Ascending aorta (tissue), 2 donors: ENCODE data around the gene COG4. TPM values are rescaled to one million over a fixed set of nuclear protein-coding genes. Genes with fewer than 3 reads are reported as not detected.
A peak's percentile ranks its signal among the peaks of the same experiment; 100 is the strongest.
"Not testable (repeated sequence)": the region's sequence is repeated elsewhere in the genome, so short reads cannot be mapped to it uniquely, and the experiment has no call there.

Source experiments
- DNase-seq, 2 donors: peaks; one replicate each; pipeline ENCODE4 v3.0.0-alpha.2; 2019; ENCODE audit warnings: low spot score in 2 of 2
- H3K27ac ChIP-seq, 2 donors: fragments of 200-600 bp; sonication (generic); one replicate each; pipeline ENCODE4 v1.5.1; 2016 to 2017; ENCODE audit warnings: mild to moderate bottlenecking in 1 of 2
- H3K27me3 ChIP-seq: fragments of 200-600 bp; sonication (generic); one replicate; pipeline ENCODE4 v1.5.1; 2017
- H3K36me3 ChIP-seq, 2 donors: fragments of 200-600 bp; sonication (generic); one replicate each; pipeline ENCODE4 v1.5.1; 2016
- H3K4me1 ChIP-seq, 2 donors: fragments of 200-600 bp; sonication (generic); one replicate each; pipeline ENCODE4 v1.5.1; 2016 to 2017; ENCODE audit warnings: mild to moderate bottlenecking in 1 of 2
- H3K4me3 ChIP-seq, 2 donors: fragments of 200-600 bp; sonication (generic); one replicate each; pipeline ENCODE4 v1.5.1; 2016 to 2017; ENCODE audit warnings: mild to moderate bottlenecking in 1 of 2
- H3K9me3 ChIP-seq, 2 donors: fragments of 200-600 bp; sonication (generic); one replicate each; pipeline ENCODE4 v1.5.1; 2016
- CTCF ChIP-seq, 3 experiments: fragments of 200-600 bp in 2 of 3; fragments of 450-650 bp in 1 of 3; sonication (generic) in 2 of 3; IDR thresholded peaks; one replicate each; pipeline ENCODE4 v1.5.1; 2016 to 2019; ENCODE audit warnings: antibody characterized with exemption in 3 of 3, mild to moderate bottlenecking in 1 of 3, moderate library complexity in 1 of 3
- intact Hi-C: fragments of 100-400 bp; cut with DNase I; formaldehyde crosslinking; loops from one replicate; pipeline ENCODE4 v1.15.1; 2023
- total RNA-seq: library from RNA; depleted of rRNA; stranded (reverse); fragments of >200 nt; gene quantifications from one replicate; pipeline ENCODE4 v1.1.0, GENCODE V29; 2016

Gene COG4
- total RNA-seq, 1 donor from 2014 or later = 59.1 TPM

DNA sequence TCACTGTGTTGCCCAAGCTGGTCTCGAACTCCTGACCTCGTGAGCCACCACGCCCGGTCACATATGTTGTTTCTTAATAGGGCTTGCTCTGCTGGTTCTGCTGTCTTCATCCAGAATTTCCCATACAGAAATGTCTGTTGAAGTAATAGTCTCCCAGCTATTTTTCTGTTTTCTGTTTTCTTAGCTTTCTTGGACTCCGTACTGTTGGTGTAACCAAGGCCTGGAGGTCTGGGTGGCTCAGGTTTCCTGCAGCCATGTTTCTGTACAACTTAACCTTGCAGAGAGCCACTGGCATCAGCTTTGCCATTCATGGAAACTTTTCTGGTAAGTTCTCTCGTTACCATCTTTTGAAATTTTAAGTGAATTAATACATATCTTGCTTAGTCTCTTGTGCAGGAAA, 3.0 kb upstream of the COG4 start:
- H3K27me3 ChIP-seq = no peaks in the 10 kb centered on the region
- H3K4me1 ChIP-seq = peaks cover 8 to 30% of the 10 kb centered on the region in 2 donors
- H3K9me3 ChIP-seq = no peaks in the 10 kb centered on the region
- no peak overlapping the region for H3K4me3 ChIP-seq
- intact Hi-C loops = loop anchor here (5.0 kb wide), 3 partner anchors 46 to 246 kb away; no protein-coding TSS in a partner anchor
- no peak for TF ChIP-seq CTCF (IDR thresholded peaks at IDR 0.05)
- H3K36me3 ChIP-seq = peaks cover 29 to 49% of the 10 kb centered on the region in 2 donors
- no peak for DNase-seq
- H3K27ac ChIP-seq = no peak overlapping the region

GRCh38 chr16:70524399-70524825, 1.1 kb upstream of the COG4 start:
- DNase-seq, intact Hi-C loops: not testable (repeated sequence)
- peak overlapping the region; percentile 86 to 95 for H3K27ac ChIP-seq

GRCh38 chr16:70523743-70524398, 517 bp upstream of the COG4 start, which contains the start of gene SF3B3:
SF3B3 (plus strand) TSS chr16:70523816; CDS start chr16:70526657, 2,841 bp downstream.
- peak in 1 of 2 donors; percentile 82 for DNase-seq

More at GRCh38 chr16:70524399-70524825, 1.1 kb upstream of the COG4 start:
- H3K9me3 ChIP-seq, H3K27me3 ChIP-seq: not testable (repeated sequence)
- Histone ChIP-seq H3K36me3 (peaks cover 9 to 30% of the 10 kb centered on the region in 2 donors), H3K4me3 (peak overlapping the region; percentile 66 to 89), H3K4me1 (peaks cover 8 to 28% of the 10 kb centered on the region in 2 donors)

DNA sequence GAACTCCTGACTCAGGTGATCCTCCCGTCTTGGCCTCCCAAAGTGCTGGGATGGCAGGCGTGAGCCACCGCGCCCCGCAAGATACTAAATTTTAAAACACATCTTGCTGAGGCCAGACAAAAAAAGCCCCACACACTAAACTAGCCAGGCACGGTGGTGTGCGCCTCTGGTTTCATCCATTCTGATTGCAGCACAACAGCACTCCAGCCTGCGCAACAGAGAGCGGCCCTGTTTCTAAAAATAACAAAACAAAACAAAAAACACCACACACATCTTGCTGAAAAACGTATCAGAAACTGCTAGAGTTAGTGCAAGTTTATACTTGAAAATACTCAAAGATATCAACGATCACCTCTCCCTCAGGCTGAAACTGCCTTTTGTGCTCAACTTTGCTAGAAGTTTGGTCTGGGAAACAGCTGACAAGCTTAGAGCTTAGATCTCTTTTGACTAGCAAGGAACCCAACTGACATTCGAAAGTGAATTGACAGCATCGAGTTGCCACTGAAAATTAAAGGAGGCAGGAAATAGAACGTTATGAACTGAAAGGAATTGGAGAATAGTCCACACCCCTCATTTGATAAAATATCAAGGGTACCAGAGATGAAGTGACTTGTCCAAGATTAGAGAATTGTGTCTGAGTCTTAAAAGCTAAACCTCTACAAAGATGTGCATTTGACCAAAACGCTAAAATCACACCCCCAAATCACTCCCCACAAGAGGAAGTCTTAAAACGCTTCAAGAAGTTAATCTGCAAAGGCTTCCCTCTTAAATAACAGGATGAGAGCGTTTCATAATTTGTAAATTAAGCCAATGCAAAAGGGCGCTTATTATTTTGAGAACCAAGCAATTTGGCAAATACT, 908 bp downstream of the COG4 start:
- peak overlapping the region; percentile 66 to 89 for H3K4me3 ChIP-seq
- H3K27ac ChIP-seq = peak overlapping the region in 1 of 2 donors; percentile 86
- H3K4me1 ChIP-seq = peaks cover 8 to 22% of the 10 kb centered on the region in 2 donors
- DNase-seq = no peak
- peaks cover under 1 to 23% of the 10 kb centered on the region in 2 donors for H3K36me3 ChIP-seq
- intact Hi-C loops = no loop called here
- H3K9me3 ChIP-seq = no peaks in the 10 kb centered on the region
- H3K27me3 ChIP-seq = no peaks in the 10 kb centered on the region
- TF ChIP-seq CTCF (IDR thresholded peaks at IDR 0.05) = no peak

More at GRCh38 chr16:70523743-70524398, 517 bp upstream of the COG4 start, which contains the start of gene SF3B3:
- no peaks in the 10 kb centered on the region for H3K27me3 ChIP-seq
- peaks cover 8 to 25% of the 10 kb centered on the region in 2 donors for H3K4me1 ChIP-seq
- H3K4me3 ChIP-seq = peak within 1 kb of the TSS; percentile 66 to 89
- H3K27ac ChIP-seq = peak within 1 kb of the TSS; percentile 86 to 95
- no peak for TF ChIP-seq CTCF (IDR thresholded peaks at IDR 0.05)
- intact Hi-C loops = no loop called here
- H3K36me3 ChIP-seq = peaks cover 5 to 25% of the 10 kb centered on the region in 2 donors
- no peaks in the 10 kb centered on the region for H3K9me3 ChIP-seq

- Histone ChIP-seq H3K9me3 (no peaks in the 10 kb centered on the region), H3K4me3 (no peak overlapping the region), H3K36me3 (peaks cover 16 to 28% of the 10 kb centered on the region in 2 donors), H3K4me1 (peaks cover 8 to 15% of the 10 kb centered on the region in 2 donors), H3K27me3 (no peaks in the 10 kb centered on the region), H3K27ac (no peak overlapping the region)
- intact Hi-C loops = no loop called here
- TF ChIP-seq CTCF (IDR thresholded peaks at IDR 0.05) = no peak
- DNase-seq = no peak
Measured at GRCh38 chr16:70520612-70521297, 2.6 kb downstream of the COG4 start.
